ENCODE results near the gene IL32.
A peak's percentile ranks its signal among the peaks of the same experiment; 100 is the strongest.

IL32 gene, protein sequence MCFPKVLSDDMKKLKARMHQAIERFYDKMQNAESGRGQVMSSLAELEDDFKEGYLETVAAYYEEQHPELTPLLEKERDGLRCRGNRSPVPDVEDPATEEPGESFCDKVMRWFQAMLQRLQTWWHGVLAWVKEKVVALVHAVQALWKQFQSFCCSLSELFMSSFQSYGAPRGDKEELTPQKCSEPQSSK

GRCh38 chr16:3065069-3065741, at the start of gene IL32:
TSS of gene IL32 (plus strand) at chr16:3065640. CDS start at chr16:3065812, 172 bp downstream.
- no peak for DNase-seq

GRCh38 chr16:3015865-3016521, 49.4 kb upstream of the IL32 start:
- no peak for DNase-seq

GRCh38 chr16:3017344-3017743, 48.1 kb upstream of the IL32 start:
- no peak for DNase-seq

- DNase-seq = no peak
Measured at GRCh38 chr16:3017794-3018506, 47.5 kb upstream of the IL32 start, which contains the start of gene CLDN6. TSS of gene CLDN6 (minus strand) at chr16:3018183. CDS start at chr16:3016021, 2,162 bp downstream.

DNA sequence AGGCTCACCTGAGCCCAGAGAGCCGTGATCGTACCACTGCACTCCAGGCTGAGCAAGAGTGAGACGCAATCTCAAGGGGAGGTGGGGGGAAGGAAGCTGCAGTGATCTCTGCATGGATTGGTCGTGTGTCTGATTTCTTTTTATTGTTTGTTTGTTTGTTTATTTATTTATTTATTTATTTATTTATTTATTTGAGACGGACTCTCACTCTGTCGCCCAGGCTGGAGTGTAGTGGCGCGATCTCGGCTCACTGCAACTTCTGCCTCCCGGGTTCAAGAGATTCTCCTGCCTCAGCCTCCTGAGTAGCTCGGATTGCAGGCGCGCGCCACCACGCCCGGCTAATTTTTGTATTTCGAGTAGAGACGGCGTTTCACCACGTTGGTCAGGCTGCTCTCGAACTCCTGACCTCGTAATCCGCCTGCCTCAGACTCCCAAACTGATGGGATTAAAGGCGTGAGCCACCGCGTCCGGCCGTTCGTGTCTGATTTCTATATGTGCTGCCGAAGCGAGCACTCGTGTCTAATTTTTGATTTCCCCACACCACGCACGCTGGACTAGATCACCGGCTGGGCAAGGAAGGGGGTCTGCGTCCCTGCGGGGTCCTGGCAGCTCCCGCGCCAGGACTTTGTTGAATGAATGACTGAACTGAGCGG, 45.7 kb upstream of the IL32 start:
- no peak for DNase-seq

DNA sequence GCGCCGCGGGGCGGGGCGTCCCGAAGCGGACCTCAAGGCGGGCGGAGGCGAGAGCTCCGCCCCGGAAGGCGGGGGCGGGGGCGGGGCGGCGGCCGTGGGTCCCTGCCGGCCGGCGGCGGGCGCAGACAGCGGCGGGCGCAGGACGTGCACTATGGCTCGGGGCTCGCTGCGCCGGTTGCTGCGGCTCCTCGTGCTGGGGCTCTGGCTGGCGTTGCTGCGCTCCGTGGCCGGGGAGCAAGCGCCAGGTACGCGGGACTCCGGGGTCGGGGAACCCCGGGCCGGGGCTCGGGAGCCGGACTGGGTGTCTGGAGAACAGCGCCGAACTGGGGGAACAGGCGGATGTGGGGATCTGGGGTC, 45.2 kb upstream of the IL32 start, which contains the start of gene TNFRSF12A:
TSS of gene TNFRSF12A (plus strand) at position 122 of the 357 bp plus-strand sequence. CDS start at position 152, 30 bp downstream.
- DNase-seq = peak; percentile 25

DNA sequence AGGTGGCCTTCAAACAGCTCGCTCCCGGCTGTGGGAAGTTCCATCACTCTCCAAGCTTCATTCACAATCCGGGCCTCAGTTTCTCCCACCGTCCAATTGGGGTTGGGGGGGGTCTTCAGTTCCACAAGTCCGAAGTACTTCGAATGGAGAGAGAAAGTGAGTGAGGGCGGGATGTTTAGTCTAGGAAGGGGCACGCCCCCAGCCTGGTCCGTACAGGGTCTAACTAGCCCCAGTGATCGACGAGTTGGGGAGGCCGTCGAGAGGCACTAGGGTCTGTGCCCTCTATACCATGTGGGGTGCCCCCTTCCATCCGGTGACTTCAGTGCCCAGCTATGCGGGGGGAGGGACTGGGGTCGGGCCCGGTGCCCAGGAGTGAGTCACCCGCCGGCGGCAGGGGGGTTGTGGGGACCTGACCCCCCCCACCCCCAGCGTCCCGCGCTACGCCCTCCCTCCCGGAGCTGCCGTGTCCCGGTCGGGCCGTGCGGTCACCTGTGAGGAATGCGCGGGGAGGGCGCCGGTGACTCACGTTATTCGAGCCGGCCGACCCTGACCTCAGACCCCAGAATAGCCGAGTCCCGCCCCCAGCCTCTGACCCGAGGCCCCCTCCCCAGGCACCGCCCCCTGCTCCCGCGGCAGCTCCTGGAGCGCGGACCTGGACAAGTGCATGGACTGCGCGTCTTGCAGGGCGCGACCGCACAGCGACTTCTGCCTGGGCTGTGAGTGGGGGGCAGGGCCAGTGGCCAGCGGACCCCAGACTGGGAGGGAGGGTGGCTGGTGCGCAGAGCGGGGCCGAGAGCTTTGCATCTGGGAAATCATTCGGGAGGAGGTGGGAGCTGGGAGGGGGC, 44.6 kb upstream of the IL32 start:
- DNase-seq = no peak

DNA sequence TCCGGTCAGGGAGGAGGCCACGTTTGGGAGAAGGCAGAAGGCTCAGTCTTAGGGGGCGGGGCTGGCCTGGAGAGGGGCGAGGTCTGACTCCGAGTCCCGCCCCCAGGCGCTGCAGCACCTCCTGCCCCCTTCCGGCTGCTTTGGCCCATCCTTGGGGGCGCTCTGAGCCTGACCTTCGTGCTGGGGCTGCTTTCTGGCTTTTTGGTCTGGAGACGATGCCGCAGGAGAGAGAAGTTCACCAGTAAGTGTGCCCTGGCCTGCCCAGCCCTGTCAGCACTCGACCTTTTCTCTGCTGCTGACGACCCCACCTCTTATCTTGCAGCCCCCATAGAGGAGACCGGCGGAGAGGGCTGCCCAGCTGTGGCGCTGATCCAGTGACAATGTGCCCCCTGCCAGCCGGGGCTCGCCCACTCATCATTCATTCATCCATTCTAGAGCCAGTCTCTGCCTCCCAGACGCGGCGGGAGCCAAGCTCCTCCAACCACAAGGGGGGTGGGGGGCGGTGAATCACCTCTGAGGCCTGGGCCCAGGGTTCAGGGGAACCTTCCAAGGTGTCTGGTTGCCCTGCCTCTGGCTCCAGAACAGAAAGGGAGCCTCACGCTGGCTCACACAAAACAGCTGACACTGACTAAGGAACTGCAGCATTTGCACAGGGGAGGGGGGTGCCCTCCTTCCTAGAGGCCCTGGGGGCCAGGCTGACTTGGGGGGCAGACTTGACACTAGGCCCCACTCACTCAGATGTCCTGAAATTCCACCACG, 43.8 kb upstream of the IL32 start:
- DNase-seq = peak; percentile 58

GRCh38 chr16:3022208-3022683, 43.2 kb upstream of the IL32 start:
- peak; percentile 31 for DNase-seq

DNA sequence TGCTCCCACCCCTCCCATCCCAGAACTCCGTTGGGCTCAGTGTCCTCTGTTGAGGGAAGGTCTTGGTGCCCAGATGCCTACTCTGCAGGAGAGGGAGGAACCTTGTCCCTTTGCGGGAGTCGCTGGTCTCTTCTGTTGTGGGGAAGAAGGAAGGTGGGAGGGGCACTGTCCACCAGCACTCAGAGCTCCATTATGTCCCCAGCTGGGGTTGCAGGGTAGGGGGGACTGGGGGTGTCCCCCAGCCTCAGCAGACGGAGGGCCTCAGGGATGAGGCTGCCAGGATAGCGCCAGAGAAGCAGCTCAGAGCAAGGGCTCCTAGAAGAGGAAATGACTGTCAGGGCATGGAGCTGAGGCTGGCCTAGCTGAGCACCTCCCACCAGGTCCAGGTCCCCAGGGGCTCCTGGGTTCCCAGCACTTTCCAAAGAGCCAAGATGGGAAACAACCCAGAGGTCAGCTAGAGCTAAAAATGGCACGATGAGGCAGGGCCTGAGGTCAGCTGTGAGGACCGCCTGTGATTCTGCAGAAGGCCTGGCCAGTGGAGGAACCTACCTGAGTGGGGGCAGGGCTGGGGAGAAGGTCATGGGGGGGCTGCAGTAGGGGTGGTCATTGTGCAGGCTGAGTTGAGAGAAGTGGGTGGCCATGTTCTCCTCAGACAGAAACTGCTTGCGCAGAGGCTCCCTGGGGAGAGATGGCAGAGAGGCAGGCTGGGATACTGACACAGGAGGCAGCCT, 42.6 kb upstream of the IL32 start:
- no peak for DNase-seq

DNA sequence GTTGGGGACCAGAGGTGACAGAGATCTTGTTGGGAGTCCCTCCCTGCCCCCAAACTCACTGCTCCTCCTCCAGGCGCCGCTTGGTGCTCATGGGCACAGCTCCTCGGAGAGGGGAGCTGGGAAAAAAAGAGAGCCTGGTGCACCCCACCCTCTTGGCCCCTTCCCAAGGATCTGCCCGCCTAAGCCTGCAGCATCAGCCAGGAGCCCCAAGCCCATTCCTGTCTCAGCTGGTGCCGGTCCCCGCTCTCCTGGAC, 42.1 kb upstream of the IL32 start:
- DNase-seq = no peak

GRCh38 chr16:3023669-3024478, 41.6 kb upstream of the IL32 start, which contains the start of the genes HCFC1R1 and THOC6:
TSS of gene HCFC1R1 (minus strand) at chr16:3023942. CDS start at chr16:3023941, 1 bp downstream.
TSS of gene THOC6 (plus strand) at chr16:3024035. CDS start at chr16:3024327, 292 bp downstream.
- peak; percentile 95 for DNase-seq

GRCh38 chr16:3025032-3026002, 40.1 kb upstream of the IL32 start:
- no peak for DNase-seq

GRCh38 chr16:3026003-3026378, 39.4 kb upstream of the IL32 start:
- DNase-seq = no peak

DNA sequence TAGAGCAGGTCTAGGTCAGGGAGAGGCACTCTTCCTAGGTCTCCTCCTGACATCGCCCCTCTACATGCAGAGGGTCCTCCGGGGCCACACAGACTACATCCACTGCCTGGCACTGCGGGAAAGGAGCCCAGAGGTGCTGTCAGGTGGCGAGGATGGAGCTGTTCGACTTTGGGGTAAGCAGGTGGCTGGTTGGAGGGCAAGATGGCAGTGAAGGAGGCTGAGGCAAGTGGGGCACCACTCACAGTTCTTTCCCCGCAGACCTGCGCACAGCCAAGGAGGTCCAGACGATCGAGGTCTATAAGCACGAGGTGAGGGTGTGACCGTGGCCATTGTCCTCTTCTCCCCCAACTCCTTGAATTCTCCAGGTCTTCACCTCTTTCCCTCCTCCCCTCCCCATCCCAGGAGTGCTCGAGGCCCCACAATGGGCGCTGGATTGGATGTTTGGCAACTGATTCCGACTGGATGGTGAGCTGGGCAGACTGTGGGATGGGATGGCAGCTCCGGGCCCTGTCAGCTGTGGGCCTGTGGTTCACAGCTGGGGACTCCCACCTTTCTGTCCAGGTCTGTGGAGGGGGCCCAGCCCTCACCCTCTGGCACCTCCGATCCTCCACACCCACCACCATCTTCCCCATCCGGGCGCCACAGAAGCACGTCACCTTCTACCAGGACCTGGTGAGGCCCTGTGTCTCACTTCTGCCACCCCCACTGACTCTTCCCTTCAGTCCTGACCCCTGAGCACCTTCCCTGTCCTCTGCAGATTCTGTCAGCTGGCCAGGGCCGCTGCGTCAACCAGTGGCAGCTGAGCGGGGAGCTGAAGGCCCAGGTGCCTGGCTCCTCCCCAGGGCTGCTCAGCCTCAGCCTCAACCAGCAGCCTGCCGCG, 38.6 kb upstream of the IL32 start:
- DNase-seq = no peak

- DNase-seq = no peak
Measured at GRCh38 chr16:3027489-3027795, 38.0 kb upstream of the IL32 start.

DNA sequence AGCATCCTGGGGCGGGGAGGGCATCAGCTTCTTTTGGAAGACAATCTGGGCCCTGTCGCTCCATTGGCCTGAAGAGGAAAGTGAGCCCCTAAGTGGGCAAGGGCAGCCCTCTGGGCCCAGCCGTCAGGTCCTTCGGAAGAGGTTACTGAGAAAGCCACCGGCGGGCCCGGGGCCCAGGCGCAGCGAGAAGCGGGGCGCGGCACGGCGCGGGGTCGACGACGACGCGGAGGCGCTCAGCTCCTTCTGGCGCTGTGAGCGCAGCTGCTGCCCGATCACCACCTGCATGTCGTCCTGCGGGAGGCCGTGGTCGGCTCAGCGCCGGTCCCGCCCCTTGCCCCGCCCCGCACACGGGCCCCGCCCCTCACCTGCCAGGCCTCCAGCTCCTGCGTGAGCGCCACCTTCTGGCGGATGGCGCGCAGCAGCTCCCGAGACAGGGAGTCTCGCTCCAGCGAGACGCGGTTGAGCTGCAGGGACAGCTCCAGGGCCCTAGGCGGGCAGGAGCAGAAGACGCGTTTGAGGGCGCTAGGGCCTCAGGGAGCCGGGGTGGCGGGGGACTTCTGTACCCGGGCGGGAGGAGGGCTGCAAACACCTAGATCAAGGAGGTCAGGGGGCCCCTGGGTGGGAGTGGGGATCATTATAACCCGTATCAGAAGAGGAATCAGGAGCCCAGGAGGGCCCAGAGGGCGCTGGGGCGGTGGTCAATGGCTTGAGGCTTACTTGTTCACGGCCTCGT, 37.3 kb upstream of the IL32 start:
- DNase-seq = peak; percentile 69
